Measurements from ENCODE around the gene CPNE1. TPM values are rescaled to one million over a fixed set of nuclear protein-coding genes. Genes with fewer than 3 reads are reported as not detected.
"Not testable (repeated sequence)": the region's sequence is repeated elsewhere in the genome, so short reads cannot be mapped to it uniquely, and the experiment has no call there.

The CPNE1 gene
- total RNA-seq, 1 experiment from 2014 or later = 333 TPM

GRCh38 chr20:35686872-35687271 lies 22.2 kb upstream of the CPNE1 start:
- H3K27ac ChIP-seq (ENCODE audit: low read depth, low read length); H3K4me1 ChIP-seq (ENCODE audit: control insufficient read depth in 1 of 2, insufficient read depth in 2 of 2, low read length in 2 of 2); H3K79me2 ChIP-seq (ENCODE audit: insufficient read depth, low read length); H2AFZ ChIP-seq (ENCODE audit: low read depth, low read length, poor library complexity, severe bottlenecking); ATAC-seq; H3K27me3 ChIP-seq (ENCODE audit: insufficient read depth, low read length); BruUV-seq (replicated peaks); H3K9me3 ChIP-seq (ENCODE audit: control insufficient read depth in 1 of 2, insufficient read depth in 1 of 2, low read depth in 1 of 2, low read length in 2 of 2); H3K9ac ChIP-seq (ENCODE audit: low read length); RAD21 ChIA-PET (ENCODE audit: low non-redundant PET in 1 of 2, low total read pairs in 2 of 2, uncharacterized antibody in 2 of 2, unreplicated experiment in 2 of 2); H4K20me1 ChIP-seq (ENCODE audit: insufficient read depth); H3K4me3 ChIP-seq (replicated peaks in 1 of 2; ENCODE audit: low read depth in 1 of 2, low read length in 2 of 2); intact Hi-C loops (cut with micrococcal nuclease); POLR2A ChIA-PET; H3K9me2 ChIP-seq (ENCODE audit: insufficient read depth); H3K4me2 ChIP-seq (ENCODE audit: low read length); DNase-seq (ENCODE audit: low read depth, low spot score): not testable (repeated sequence)
- H3K36me3 ChIP-seq (ENCODE audit: control insufficient read depth in 1 of 2, insufficient read depth in 2 of 2, low read length in 2 of 2) = peaks cover 2 to 16% of the 10 kb centered on the region in 2 experiments; a peak in 3 of 4 replicates
- CTCF ChIA-PET = interaction anchor here (0.6 to 1.0 kb wide), 2 partner anchors 198 to 223 kb away, joined by 3 to 5 read pairs; no protein-coding TSS in a partner anchor
- TF ChIP-seq RAD21 (IDR thresholded peaks at IDR 0.05; ENCODE audit: low read depth) (peak; percentile 47), CTCF (IDR thresholded peaks at IDR 0.05 in 2 of 3, conservative IDR thresholded peaks at IDR 0.05 in 1 of 3; ENCODE audit: borderline replicate concordance in 1 of 3, insufficient read depth in 1 of 3, low read depth in 2 of 3, low read length in 2 of 3) (peak; percentile 24 to 38 (median 25); a peak in 2 of 6 replicates), CBX3 (IDR thresholded peaks at IDR 0.05; ENCODE audit: low read depth) (peak; percentile 48; the same call in 1 of the 2 replicates)

- peaks cover 2 to 16% of the 10 kb centered on the region in 2 experiments; a peak in 2 of 4 replicates for H3K36me3 ChIP-seq (ENCODE audit: control insufficient read depth in 1 of 2, insufficient read depth in 2 of 2, low read length in 2 of 2)
- H3K27me3 ChIP-seq (ENCODE audit: insufficient read depth, low read length); H2AFZ ChIP-seq (ENCODE audit: low read depth, low read length, poor library complexity, severe bottlenecking); RAD21 ChIA-PET (ENCODE audit: low non-redundant PET in 1 of 2, low total read pairs in 2 of 2, uncharacterized antibody in 2 of 2, unreplicated experiment in 2 of 2); intact Hi-C loops (cut with micrococcal nuclease); H3K4me2 ChIP-seq (ENCODE audit: low read length); H3K4me1 ChIP-seq (ENCODE audit: control insufficient read depth in 1 of 2, insufficient read depth in 2 of 2, low read length in 2 of 2); BruUV-seq (replicated peaks); H3K4me3 ChIP-seq (replicated peaks in 1 of 2; ENCODE audit: low read depth in 1 of 2, low read length in 2 of 2); ATAC-seq; CTCF ChIA-PET; H3K9me3 ChIP-seq (ENCODE audit: control insufficient read depth in 1 of 2, insufficient read depth in 1 of 2, low read depth in 1 of 2, low read length in 2 of 2); H3K9me2 ChIP-seq (ENCODE audit: insufficient read depth); DNase-seq (ENCODE audit: low read depth, low spot score); H3K9ac ChIP-seq (ENCODE audit: low read length); H3K79me2 ChIP-seq (ENCODE audit: insufficient read depth, low read length); H3K27ac ChIP-seq (ENCODE audit: low read depth, low read length); H4K20me1 ChIP-seq (ENCODE audit: insufficient read depth): not testable (repeated sequence)
- POLR2A ChIA-PET = interaction anchor here (0.7 kb wide), 1 partner anchor 308 kb away, joined by 4 read pairs; no protein-coding TSS in a partner anchor
Observed at GRCh38 chr20:35685368-35685767, 20.7 kb upstream of the CPNE1 start.

Data from HCT116 (cell line).